GM19023 (cell line): ENCODE data around the gene H19.

Source experiments
- ATAC-seq: cut with Tn5 transposase; IDR thresholded peaks from one replicate; pipeline ENCODE4 v1.9.1; 2021; ENCODE audit warnings: mild to moderate bottlenecking, moderate library complexity; ENCODE audit not compliant: unreplicated experiment

The H19 gene

DNA sequence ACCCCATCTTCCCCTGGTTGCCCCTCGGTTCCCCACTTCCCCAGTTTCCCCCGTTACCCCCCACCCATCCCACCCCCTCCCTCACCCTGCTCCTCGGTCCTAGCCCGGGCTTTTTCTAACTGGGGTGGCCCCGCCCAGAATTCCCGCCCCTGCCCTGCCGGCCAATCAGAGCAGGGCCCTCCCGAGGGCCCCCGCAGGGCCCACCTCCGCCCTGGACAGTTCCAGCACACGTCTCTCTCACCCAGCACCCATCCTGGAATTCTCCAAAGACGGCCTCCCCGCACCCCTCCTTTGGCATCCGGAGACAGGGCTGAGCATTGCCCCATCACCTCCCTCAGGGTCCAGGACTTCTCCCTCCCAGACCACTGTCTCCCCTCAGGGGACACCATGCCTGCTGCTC is at the start of gene H19:
Gene H19, minus strand, starts transcription at position 88 of the 400 bp plus-strand sequence.
- ATAC-seq = no peak

GRCh38 chr11:2041963-2042362 is 44.3 kb upstream of the H19 start:
- no peak for ATAC-seq

- ATAC-seq = no peak
Observed at GRCh38 chr11:2041153-2041552, 43.5 kb upstream of the H19 start.

DNA sequence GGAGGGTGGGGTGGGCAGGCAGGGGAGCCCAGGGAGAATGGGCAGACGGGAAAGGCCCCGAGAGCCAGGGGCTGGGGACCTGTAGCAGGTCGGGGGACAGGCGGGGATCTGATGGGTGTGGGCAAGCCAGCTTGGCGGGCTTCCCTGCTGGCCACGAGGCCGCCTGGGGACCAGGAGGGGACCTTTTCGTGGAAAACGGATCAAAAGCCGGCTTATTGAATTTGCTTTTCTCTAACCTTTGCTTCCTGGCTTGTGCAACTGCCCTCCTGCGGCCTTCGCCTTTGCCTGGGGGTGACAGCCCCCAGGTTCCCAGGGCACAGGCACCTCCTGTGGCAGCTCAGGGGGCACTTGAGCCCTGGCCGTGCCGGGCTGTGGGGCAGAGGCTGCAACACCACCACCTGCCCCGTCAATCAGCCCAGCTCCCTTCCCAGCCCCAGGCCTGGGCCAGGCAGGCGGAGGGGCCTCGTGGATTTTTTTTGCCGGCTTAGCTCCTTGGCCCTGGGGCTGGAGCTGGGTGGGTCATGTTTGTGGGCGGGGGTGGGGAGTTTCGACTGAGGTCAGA is 41.6 kb upstream of the H19 start:
- ATAC-seq = no peak

- ATAC-seq = no peak
Observed at GRCh38 chr11:2036863-2037486, 39.3 kb upstream of the H19 start.

DNA sequence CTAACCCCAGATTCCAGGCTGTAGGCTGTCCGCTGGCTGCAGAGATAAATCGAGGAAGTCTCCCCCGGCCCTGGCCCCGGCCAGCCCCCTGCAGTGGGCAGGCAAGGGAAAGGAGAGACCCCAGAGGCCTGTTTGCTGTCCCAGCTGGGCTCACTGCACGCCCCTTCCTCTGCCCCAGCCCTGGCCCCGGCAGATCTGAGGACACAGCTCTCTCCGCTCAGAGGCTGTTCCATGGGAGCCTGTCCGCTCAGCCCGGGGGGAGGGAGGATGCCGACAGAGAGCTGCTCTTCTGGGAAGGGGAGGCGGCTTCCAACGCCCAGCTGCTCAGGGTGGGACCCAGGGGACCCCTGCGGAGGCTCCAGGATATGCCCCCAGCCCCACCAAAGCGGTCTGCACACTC is 37.7 kb upstream of the H19 start:
- ATAC-seq = no peak

DNA sequence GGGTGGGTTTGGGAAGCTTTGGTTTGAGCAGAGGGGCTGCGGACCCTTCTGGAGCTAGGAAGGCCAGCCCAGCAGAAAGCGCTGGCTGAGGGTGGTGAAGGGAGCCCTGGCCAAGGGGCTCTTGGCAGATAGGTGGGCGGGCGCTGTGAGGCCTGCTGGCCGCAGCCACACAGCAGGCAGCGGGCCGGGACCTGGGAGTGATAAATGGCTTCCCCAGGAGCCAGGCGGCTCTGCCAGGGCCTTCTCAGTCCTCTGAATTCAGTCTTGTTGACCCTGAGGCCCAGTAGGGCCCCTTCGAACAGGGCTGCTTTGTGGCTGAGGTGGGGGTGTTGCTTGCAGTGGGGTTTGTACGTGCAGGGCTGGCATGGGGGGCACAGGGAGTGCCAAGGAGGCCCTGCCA is 33.4 kb upstream of the H19 start:
- ATAC-seq = no peak

- no peak for ATAC-seq
Observed at GRCh38 chr11:2027708-2028107, 30.1 kb upstream of the H19 start.

DNA sequence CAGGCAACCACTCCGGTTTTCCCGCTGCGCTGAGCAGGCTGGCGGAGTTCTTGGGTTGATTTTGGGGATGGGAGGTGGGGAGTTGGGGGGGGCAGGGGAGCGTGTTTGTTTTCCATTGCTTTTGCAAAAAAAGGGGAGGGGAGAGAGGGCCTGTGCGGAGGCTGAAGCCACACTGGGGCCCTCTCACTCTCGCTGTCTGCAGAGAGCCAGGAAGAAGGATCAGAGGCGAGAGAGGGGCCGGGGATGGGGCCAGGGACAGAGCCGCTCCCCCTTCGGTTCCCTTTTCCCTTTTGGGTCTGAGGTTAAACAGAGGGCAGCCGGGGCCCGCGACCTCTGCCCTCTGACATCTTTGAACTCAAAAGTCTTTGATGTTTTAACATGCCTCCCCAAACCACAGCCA is 17.4 kb upstream of the H19 start:
- no peak for ATAC-seq

DNA sequence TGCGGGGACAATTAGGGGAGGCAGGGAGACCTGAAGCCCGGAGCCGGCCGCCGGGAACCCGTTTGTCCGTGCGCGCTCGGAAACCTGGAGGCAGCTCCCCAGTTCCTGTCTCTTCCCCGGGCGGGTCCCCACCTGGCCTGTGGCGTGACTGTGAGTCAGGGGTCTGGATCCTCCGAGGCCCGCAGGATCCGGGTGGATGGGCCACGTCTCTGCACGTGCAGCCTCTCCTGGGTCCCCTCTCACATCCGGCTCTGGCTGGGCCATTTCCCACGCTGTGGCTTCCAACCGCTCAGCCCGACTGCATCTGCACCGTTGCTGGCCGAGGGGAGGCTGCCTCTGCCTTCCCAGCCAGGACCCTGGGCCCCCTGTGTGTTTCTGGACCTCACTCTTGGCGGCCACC is 14.8 kb upstream of the H19 start:
- no peak for ATAC-seq

- ATAC-seq = no peak
Observed at GRCh38 chr11:2004466-2004865, 6.8 kb upstream of the H19 start.

- no peak for ATAC-seq
Observed at GRCh38 chr11:2002807-2003206, 5.2 kb upstream of the H19 start.

DNA sequence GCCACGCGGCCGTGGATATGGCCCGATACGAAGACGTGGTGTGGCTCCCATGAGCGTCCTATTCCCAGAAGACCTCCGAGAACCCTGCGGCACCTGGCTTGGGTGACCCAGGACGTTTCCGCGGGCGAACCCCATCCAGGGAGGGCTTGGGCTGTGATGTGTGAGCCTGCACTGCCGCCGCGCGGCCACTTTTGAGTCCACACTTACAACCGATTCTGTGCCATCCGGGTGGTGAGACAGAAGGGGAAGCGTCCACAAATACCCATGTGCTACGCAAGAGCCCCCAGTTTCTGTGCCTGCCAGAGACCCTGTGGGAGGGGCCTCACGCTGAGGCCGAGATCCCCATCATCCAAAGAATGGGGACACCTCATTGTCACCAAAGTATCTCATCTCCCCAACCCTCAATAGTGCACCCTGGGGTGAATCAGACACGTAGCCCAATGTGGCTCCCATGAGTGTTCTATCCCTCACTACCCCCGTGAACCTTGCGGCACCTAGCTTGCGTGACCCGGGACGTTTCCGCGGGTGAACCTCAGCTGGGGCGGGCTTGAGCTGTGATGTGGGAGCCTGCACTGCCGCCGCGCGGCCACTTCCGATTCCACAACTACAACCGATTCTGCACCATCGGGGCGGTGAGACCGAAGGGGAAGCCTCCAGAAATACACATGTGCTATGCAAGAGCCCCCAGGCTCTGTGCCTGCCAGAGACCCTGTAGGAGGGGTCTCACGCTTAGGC is 4.6 kb upstream of the H19 start:
- no peak for ATAC-seq

GRCh38 chr11:1998861-1999260 is 1.2 kb upstream of the H19 start:
- no peak for ATAC-seq

DNA sequence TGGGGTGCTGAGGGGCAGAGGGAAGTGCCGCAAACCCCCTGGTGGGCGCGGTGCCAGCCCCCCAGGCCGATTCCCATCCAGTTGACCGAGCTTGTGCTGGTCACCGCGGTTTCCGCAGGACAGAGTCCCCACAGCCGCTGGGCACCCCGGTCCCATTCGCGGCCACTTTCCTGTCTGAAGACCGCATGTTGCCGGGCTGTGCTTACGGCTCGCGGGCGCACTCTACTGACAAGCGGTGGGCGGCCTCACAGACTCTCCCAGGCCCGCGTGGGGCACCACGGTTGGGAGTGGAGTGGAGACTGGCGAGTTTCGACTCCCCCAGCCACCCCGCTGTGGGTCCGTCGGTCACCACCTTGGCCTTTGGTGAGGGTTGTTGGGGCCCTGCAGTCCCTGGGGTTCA is 648 bp upstream of the H19 start:
- no peak for ATAC-seq

DNA sequence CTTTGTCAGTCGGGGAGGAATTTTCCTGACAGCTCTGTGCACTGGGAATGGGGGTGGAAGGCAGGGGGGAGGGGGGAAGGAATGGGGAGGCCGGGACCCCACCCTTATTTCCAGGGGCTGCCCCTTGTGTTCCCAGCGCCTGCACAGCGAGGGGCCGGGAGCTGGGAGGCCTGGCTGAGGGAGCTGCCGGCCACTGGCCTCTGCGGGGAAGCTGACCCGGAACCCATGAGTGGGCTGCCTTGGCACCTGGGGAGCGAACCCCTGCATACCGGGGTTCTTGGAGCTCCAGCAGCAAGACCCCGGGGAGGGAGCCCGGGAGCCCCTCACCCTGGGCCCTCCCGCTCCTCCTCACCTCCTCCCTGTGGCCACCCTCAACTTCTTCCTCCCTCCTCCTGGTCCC is 3.5 kb downstream of the H19 start:
- no peak for ATAC-seq

- no peak for ATAC-seq
Observed at GRCh38 chr11:1992111-1992510, 5.5 kb downstream of the H19 start.

- no peak for ATAC-seq
Observed at GRCh38 chr11:1990872-1991578, 6.6 kb downstream of the H19 start.

DNA sequence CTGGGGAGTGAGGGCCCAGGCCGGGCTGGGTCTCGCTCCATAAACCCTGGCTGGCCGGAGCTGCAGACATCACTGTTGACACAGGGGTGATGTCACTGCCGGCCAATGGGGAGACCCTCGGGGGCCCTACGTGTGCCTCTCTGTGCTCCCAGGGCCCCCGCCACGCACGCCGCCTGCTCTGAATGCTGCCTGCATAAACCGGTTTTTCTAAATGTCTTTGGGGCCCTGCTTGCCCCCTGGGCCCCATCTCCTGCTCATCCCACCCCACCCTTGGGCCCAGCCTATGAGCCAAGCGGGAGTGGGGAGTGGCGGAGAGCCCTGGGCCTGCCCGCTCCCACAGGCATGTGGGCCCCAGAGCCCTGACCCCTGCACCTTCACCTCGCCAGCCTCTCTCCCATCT is 7.7 kb downstream of the H19 start:
- no peak for ATAC-seq

- ATAC-seq = no peak
Observed at GRCh38 chr11:1988667-1989317, 8.8 kb downstream of the H19 start.

DNA sequence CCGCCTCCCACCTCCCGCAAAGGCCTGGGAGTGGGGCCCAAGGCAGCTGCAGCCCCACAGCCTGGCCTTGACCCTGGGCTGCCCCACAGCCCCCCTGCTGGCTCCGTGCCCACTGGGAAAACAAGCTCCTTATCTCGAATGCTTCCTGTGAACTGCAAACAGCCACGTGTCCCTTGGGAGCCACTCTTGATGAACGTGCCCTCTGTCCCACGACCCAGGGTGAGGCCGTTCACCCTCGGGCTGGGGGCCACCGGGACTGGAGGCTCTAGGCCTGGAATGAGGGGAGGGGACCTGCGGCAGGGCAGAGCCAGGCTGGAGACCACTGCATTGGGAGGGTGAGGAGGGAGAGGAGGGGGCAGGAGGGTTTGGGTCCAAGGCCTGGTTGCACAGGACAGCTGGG is 9.5 kb downstream of the H19 start:
- no peak for ATAC-seq
